HG03095 (cell line): ENCODE results near the gene CAMK2A.

ENCODE experiments used
- ATAC-seq: cut with Tn5 transposase; IDR thresholded peaks from one replicate; pipeline ENCODE4 v1.9.1; 2021; ENCODE audit warnings: moderate library complexity; ENCODE audit not compliant: unreplicated experiment

CAMK2A gene

DNA sequence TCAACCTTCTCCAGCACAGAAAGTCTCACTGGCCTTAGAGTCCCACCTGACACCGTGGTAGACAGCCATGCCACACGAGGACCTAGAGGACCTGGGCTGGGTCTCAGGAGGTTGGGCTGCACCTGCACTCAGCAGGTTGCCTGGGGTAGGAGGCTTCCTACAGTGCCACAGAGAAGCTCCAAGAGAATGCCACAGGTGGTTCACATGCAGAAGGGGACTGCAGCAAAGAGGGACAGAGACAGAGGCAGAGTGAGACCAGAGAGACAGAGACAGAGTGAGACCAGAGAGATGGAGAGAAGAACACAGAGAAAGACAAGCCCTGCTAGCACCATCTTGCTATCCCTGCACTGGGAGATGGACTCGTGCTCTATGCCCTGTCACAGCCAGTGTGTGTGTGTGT, 5.7 kb downstream of the CAMK2A start:
- no peak for ATAC-seq

DNA sequence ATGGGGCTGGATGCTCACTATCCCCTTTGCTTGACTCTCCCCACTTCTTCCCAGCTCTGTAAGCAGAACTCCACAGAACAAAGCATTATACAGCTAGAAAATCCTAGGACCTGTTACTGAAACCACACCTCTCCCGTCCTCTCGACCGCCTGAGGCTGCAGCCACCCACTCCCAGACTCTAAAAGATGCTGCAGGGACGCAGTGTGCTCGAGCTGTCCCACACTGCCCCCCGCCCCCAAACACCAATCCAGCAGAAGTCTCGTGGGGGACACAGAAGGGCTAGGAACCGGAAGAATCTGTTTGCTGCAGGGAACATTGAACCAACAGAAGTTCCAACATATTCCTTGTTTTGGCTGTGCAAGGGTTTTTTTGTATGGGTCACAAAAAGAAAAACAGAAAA, 7.6 kb downstream of the CAMK2A start:
- no peak for ATAC-seq

DNA sequence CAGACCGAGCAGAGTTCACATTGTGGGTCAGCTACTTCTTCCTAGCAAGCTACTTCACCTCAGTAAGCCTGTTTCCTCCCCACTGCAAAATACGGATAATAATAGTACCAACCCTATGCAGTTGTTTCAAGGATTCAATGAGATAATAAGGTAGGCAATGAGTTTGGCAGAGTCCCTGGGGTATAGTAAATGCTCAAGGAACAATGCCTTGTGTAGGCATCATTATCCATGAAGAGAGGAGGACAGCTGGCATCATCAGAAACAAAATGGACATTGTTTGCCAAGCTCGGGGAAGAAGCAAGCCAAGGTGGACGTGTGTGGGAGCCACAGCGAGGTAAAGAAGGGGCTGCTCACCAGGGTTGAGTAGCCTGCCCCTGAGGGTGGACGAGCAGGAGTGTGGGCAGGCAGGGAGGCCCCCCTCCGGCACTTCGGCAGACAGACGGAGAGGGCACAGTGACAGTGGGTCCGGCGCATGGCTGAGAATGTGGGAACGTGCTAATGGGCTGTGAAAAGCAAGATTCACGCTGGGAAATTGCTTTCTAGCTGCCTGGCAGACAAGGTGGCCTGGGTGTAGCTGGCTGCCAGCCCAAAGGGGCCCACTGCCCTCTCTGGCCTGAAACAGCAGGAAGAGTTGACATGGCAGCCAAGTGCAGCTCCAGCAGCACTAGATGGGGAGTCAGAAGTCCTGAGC, 10.1 kb downstream of the CAMK2A start:
- ATAC-seq = no peak

DNA sequence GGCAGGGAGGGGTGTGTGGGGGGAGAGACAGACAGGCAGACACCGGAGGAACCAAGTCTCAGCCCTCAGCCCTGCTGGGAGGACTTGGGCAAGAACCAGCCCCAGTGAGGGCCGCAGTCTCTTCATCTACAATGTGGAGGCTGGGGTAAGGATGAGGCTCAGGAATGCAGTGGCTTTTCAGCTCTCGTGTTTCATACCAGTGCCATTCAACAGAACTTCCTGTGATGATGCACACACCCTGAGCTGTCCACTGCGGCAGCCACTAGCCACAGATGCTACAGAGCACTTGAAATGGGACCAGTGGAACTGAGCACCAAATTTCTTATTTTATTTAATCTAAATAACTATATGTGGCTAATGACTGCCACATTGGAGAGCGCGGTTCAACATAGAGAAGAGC, 10.7 kb downstream of the CAMK2A start:
- ATAC-seq = no peak

DNA sequence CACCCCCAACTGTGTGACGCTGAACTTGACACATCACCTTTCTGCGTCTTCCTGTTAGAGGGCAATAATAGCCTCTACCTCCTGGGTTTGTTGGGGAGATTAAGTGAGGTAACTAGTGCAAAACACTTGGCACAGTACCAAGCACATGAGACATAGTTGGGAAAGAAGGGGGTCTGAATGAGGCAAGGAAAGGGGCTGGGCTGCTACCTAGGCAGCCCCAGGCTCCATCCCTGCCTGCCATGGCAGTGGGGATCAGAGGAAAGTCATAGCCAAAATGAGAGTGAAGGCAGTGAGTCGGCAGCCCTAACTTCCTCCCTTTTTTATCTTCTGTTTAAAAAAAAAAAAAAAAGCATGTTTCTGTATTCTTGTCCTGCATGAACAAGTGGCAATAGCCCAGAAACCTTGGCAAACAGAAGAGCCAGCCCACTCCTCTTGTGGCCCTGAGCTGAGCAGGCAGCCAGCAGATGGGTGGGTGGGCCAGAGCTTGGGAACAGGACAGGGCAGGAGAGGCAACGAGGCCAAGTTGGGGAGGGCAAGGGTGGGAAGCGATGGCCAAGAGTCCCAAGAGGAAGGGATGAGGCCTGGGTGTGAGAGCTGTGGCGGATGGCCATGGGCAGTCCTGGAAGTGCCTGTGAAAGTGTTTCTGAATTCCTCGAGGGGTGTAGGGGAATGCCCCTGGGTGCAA, 11.4 kb downstream of the CAMK2A start:
- ATAC-seq = no peak

DNA sequence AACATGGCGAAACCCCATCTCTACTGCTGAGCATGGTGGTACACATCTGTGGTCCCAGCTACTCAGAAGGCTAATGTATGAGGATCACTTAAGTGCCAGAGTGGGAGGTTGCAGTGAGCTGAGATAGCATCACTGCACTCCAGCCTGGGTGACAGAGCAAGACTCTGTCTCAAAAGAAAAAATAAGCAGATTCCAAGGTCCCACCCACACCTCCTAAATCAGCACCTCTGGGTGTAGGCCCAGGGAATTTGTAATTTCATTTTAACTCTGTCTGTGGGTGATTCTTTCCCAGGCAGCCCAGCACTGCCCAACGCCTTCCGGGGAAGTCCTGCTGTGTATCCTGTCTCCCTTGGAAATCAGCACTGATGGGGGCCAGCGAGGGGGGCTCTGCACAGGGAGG, 12.5 kb downstream of the CAMK2A start:
- ATAC-seq = no peak

DNA sequence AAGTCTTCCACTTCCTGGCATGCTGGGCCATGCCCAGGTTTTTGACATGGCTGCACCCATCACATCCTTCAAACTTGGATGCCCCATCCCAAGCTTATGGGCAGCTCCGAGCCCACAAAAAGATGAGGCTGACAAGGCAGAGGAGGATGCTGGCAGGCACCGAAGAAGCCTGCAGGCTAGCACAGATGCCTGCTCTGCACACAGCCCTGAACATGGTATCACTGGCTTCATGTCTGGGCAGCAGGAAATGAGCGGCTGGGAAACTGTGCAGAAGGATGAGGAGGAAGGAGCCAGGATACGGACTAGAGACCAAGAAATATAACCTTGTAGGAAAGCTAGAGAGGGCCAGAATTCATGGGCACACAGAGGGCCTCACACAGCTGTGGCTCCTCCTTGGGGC, 14.8 kb downstream of the CAMK2A start:
- ATAC-seq = no peak

DNA sequence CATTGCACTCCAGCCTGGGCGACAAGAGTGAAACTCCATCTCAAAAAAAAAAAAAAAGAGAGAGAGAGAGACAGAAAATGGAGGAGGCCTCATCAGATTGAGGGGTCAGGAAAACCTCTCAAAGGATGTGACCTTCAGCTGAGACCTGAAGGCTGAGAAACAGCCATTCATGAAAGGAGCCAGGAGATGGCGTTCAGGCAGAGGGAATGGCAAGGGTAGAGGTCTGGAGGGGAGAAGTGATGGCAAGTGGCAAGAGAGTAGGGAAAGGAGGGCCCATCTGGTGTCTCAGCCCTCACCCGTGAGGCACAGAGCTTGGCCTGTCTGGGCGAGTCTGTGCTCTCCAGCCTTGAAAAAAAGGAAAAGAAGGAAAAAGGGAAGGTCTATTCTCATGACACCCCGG, 17.0 kb downstream of the CAMK2A start:
- no peak for ATAC-seq

DNA sequence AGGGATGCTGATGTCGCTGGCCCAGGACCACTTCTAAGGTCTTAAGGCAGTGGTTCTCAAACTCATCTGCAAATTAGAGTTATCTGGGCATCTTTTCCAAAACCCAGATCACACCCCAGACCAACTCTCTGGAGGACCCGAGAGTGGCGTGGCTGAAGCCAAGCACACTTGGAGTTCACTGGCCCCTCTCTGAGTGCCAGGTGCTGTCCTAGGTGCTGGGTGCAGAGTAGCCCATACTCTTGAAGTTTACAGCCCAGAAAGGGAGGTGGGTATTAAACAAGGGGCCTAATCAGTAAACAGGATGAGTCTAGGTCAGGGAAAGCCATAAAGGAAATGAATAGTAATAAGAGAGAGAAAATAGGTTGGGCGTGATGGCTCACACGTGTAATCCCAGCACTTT, 17.6 kb downstream of the CAMK2A start:
- ATAC-seq = no peak

DNA sequence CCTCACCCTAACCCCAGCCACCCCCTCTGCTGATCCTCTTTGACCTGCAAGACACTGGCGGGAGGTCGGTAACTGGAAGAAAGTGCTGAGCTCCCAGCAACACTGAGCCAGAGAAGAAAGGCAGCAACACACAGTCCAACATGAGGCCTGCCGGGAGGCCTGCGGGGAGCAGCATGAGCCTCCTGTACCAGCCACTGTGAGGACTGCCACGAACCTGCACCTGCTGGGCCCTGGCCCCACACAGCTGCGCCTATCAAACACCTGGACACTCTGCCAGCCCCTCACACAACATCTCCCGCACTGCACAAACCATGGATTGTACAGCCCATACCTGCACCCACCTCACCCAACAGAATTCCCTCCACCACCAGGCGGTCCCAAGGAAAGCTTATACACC, 18.3 kb downstream of the CAMK2A start:
- ATAC-seq = no peak

DNA sequence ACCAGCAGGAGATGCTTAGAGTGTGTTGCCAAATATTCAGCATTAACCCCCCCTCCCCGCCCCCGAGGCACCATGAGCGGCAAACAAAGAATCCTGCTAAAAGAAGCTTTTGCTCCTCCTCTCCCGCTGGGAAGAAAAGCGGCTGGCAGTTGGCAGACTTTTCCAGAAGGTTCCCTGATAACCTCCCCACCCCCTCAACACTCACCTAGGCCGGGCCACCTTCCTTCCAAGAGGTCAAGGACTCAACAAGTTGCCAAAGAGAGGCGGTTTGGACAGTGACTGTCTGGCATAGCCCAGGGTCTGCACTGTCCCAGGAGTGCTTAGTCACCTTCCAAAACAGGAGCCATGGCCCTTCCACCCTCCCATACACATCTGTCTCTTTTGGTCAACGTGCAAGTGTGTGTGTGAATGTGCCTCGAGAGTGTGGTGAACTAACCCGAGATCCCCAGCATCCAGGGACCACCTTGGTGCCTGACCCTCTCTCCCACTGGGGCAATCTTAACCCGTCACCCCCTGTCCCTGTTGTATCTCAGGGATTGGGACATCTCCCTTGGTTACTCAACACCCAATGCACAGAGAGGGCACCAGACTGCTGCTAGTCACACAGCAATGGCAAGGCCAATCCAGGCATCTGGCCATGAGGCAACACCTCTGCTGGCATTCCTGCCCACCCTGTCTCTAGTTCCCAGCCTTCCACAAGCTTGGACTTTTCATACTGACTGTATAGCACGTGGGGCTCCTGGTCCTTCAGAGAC, 18.9 kb downstream of the CAMK2A start:
- ATAC-seq = no peak

DNA sequence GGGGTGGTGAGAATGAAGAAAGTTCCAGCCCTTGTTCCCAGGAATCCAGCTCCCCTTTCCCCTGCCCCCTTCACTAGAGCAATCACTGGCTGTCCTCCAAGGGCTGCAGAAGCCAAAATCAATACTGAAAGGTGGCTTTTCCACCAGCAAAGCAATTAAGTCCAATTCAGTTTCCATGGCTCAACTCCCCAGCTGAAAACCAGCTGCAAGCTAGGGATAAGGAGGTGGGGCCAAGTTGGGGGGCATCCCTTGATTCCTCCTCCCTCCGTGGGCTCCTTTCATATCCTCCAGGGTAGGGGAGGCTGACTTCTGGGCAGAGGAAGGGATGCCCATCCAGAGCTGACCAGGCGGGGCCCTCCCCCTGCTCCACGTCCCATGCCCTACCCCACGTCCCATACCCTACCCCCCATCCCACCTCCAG, 22.7 kb downstream of the CAMK2A start:
- no peak for ATAC-seq

DNA sequence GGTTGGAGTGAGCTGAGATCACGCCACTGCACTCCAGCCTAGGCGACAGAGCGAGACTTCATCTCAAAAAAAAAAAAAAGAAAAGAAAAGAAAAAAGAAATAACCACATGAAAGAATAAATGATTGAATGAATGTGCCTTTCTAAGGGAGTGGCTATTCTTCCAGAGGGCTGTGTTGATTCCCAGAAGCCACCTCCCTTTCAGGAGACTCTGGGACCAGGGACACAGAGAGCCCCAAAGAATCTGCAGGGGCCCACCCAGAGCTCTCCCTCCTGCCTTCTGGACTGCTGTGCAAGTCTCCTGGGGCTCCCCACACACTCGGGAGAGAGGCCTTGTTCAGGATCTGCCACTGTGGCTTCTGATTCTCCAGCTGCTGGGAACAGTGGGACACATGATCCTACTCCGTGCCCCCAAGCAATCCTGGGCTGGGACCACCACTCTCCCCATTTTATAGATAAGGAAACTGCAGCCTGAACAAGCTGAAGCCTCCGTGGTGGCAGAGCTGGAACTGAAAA, 23.6 kb downstream of the CAMK2A start:
- ATAC-seq = no peak

DNA sequence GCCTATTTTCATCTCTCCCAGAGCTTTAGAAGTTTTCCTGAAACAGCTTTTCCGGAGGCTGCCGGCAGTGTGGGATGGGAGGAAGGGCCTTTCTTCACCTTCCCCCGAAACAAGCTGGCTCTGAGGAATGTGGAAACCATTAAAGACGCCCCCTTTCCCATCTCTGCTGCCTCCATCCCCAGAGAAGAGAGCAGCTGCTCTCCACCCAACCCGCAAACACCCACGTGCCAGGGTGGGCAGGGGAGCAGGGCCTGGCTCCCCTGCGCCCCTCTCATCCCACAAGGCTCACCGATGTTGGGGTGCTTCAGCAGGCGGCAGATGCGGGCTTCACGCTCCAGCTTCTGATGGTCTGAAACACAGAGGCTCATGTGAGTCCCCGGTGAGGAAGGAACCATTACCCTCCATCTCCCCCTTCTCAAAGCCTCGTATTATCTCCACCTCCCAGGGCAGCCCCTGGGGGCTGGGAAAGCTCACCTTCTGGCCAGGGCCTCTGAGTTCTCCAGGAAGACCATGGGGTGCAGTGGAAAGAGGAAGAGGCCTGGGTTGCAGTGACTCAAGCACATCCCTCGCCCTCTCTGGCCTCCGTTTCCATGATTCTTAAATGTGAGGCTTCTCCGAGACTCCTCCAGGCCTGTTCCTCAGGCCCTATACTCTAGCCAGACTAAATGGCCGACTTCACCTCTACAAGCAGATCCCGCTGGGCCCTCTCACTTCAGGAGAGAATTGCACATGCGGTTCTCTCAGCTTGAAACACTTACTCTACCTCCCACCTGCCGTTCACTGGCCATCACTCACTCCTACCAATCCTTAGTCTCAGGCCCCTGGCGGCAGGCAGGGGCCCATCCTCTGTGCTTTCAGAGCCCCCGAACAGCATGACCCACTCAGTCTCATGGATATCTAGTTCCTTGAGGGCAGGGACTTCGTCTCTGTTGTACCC, 24.6 kb downstream of the CAMK2A start:
- no peak for ATAC-seq

DNA sequence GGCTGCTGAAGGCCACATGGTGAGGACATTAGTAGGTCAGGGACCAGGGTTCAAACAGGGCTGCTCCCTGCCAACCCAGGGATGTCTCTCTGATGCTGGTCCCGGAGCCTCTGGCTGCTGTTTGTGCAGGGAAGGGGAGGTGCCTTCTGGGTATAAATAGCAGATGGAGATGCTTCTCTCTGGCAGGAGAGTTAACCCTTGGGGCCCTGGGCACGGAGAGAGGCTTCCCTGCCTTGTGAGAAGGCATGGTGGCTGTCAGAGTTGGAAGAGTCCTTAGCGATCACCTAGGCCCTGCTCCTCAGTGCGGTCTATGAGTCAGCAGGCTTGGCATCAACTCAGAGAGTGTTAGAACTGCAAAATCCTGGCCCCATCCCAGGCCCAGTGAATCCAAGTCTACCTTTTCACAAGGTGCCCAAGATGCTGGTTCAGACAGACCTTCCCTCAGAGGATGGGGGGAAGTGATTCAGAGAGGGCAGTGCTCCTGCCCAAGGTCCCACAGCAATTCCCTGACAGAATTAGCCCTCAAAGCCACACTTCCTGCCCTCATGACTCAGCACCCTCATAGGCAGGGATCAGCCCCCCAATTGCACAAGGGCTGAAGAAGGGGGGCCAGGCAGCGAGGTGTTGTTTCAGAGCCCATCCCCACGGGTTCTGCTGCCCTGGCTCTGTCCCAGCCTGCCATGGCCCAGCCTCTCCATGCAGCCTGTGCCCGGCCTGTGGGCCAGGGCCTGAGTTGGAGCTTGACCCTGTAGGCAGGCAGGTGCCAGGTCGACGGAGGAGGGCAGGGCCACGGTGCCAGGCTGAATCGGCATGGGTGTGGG, 25.6 kb downstream of the CAMK2A start:
- ATAC-seq = no peak

DNA sequence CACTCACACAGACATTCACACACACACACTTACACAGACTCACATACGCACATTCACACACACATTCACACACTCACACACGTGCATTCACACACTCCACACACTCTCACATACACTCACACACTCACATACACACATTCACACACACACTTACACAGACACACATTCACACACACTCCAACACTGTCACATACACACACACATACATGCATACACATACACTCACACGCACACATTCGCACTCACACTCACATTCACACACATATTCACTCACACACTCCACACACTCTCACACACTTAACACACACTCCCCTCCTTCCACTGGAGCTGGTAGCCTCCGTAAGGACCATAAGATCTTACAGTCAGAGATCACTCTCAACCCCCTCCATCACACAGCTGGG, 26.2 kb downstream of the CAMK2A start:
- no peak for ATAC-seq

DNA sequence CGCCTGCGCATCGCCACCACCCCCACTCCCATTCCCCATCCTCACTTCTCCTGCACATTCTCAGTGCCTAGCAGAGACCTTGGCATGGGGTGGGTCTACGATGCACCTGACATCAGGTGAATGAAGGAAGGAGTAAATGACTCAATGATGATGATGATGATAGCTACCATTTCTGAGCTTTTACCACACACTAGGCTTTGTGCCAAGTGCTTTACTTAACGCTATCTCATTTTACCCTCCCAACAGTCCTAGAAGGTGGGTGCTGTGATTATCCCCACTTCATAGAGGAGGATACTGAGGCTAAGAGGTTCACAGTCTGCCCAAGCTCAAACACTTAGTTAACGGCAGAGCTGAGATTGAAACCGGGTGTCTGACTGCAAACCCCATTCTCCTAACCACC, 27.1 kb downstream of the CAMK2A start:
- ATAC-seq = no peak

DNA sequence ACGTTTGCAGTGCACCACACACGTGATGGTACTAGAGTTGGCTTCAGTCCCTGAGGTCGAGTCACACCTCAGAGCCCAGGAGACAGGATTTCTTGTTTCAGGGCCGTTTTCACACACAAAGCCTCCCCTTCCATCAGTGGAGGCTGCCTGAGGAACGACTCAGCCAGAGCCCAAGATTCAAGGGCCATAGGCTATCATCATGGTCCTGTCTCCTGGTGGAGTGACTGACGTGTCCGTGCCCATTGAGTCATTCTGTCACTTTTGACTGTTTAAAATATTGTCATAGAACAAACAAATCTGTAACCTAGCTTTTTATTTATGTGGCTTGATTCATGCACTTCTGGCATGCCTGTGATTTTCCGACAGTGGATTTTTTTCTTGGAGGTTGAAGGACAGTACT, 28.3 kb downstream of the CAMK2A start:
- ATAC-seq = no peak

DNA sequence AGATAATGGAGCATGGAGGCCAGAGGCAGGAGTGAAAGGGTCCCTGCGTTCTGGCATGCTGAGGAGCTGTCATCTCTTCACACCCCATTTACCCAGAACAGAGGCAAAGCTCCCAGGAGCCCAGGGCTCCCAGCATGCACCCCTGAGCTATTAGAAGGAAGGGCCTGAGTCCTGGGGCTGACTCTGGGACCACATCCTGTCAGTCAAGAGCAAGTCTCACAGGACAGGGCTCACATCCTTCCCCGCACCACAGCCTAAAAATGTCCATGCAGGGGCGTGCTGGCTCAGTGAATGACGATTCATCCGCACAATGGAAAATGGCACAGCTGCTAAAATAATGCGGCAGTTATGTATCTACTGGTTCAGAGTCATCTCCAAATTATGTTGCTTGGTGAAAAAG, 31.4 kb downstream of the CAMK2A start:
- peak; percentile 59 for ATAC-seq

DNA sequence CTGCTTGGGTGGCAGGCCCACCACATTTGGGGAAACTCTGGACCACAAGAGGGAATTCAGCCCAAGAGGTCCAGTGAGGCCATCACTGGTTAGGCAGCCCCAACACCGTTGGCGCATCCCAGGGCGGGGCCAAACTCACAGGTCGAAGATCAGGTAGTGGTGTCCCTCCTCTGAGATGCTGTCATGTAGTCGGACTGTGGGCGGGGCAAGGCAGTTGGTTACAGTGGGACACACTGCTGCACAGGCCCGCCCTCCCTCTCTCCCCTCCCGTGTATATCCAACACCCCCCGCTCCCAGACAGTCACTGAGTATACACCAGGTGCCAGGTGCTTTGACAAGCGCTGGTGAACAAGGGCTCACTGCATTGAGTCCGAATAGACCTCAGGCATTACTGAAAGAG, 32.1 kb downstream of the CAMK2A start:
- ATAC-seq = no peak
